ENCODE results near the gene AGO3. TPM values are rescaled to one million over a fixed set of nuclear protein-coding genes. Genes with fewer than 3 reads are reported as not detected.

Gene AGO3
- total RNA-seq, 2 experiments from 2014 or later: 23.3 to 33.8 TPM

DNA sequence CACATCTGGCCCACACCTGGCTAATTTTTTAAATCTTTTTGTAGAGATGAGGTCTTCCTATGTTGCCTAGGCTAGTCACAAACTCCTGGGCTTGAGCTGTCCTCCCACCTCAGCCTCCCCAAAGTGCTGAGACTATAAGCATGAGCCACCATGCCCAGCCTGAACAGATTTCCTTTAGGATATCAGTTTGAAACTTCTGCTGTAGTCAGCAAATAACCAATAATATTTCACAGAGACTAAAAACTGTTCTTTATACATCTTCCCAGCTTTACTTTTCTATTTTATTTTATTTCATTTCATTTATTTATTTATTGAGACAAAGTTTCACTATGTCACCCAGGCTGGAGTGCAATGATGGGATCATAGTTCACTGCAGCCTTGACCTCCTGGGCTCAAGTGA lies 123.1 kb downstream of the AGO3 start:
- no peaks in the 10 kb centered on the region for H3K4me1 Mint-ChIP-seq
- intact Hi-C loops (cut with DNase I, micrococcal nuclease): no loop called here
- H3K27ac Mint-ChIP-seq: no peak overlapping the region
- H3K4me3 Mint-ChIP-seq: no peak overlapping the region
- no peaks in the 10 kb centered on the region for H3K9me3 Mint-ChIP-seq (ENCODE audit: low read depth)
- H3K36me3 Mint-ChIP-seq (ENCODE audit: low read depth): peaks cover 10% of the 10 kb centered on the region
- ChIA-PET CTCF (interaction anchor here (0.6 kb wide), 1 partner anchor 971 kb away, joined by 3 read pairs; no protein-coding TSS in a partner anchor), POLR2A (no interaction called here)
- no peaks in the 10 kb centered on the region for H3K27me3 Mint-ChIP-seq
- no peak for ATAC-seq
- no peak for DNase-seq

DNA sequence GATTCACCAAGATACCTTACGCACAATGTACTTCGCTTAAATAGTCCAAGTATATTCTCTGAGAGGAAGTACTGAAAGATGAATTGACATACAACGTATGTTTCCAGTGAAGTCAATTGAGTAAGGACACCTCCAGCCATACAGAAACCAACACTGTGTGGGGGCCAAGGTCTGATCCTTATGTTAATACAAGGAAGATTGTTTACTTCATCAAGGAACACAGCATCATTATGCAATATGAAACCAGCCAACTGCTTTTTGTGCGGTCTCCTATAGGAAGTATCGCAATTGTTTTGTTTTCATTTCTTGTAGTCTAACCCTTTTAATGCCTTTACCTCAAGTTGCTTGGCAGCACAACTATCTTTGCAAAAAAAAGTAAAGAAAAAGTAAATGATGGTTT lies 124.8 kb downstream of the AGO3 start:
- no peaks in the 10 kb centered on the region for H3K9me3 Mint-ChIP-seq (ENCODE audit: low read depth)
- no peak overlapping the region for H3K4me3 Mint-ChIP-seq
- no peak for ATAC-seq

DNA sequence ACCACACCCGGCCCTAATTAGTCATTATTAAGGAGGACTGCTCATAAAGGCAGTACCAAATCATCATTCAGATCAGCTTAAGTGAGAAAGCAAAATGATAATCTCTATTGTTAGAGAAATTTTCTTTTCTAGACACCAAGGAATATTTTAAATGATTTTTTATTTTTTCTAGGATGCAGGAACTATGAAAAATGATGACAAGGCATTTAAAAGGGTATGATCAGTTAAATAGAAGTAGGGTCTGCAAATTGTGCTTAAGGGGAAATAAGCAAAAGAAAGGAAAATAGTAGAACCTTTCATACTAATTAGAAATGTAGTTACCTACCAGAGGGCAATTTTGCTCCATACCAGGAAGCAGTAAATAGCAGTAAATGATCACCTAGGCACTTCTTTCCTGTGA lies 131.4 kb downstream of the AGO3 start:
- ChIA-PET CTCF (no interaction called here), POLR2A (no interaction called here)
- no peaks in the 10 kb centered on the region for H3K4me1 Mint-ChIP-seq
- ATAC-seq (no peak), DNase-seq (no peak)
- H3K4me3 Mint-ChIP-seq: no peak overlapping the region
- no peaks in the 10 kb centered on the region for H3K9me3 Mint-ChIP-seq (ENCODE audit: low read depth)
- intact Hi-C loops (cut with DNase I, micrococcal nuclease): no loop called here
- no peak overlapping the region for H3K27ac Mint-ChIP-seq
- H3K36me3 Mint-ChIP-seq (ENCODE audit: low read depth): peaks cover 3% of the 10 kb centered on the region
- no peaks in the 10 kb centered on the region for H3K27me3 Mint-ChIP-seq

More for the DNA sequence above, 124.8 kb downstream of the AGO3 start:
- DNase-seq: no peak
- peaks cover 9% of the 10 kb centered on the region for H3K36me3 Mint-ChIP-seq (ENCODE audit: low read depth)
- H3K27me3 Mint-ChIP-seq: no peaks in the 10 kb centered on the region
- ChIA-PET POLR2A (no interaction called here), CTCF (no interaction called here)
- H3K27ac Mint-ChIP-seq: no peak overlapping the region
- H3K4me1 Mint-ChIP-seq: no peaks in the 10 kb centered on the region
- intact Hi-C loops (cut with DNase I, micrococcal nuclease): no loop called here

DNA sequence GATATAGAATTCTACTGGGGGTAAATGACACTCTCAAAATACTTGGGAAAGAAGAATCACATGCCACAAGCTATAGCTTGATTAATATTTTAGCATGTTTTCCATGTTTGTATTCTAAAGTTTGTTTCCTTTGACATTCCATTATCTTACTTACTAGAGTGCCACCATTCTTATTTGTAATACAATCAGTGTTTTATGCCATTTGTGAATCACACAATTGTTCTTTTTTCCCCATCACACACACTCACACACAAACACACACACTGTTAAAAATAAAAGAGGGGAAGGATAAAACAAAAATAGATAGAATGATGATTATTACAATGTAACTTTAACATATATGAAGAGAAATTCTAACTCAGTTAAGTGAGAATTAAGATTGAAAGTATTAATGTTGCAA lies 137.0 kb downstream of the AGO3 start:
- ChIA-PET POLR2A (no interaction called here), CTCF (interaction anchor here (0.9 kb wide), 1 partner anchor 9 kb away, joined by 3 read pairs; no protein-coding TSS in a partner anchor)
- H3K4me3 Mint-ChIP-seq: no peak overlapping the region
- H3K9me3 Mint-ChIP-seq (ENCODE audit: low read depth): no peaks in the 10 kb centered on the region
- H3K27me3 Mint-ChIP-seq: no peaks in the 10 kb centered on the region
- no peaks in the 10 kb centered on the region for H3K36me3 Mint-ChIP-seq (ENCODE audit: low read depth)
- DNase-seq (no peak), ATAC-seq (no peak)
- H3K4me1 Mint-ChIP-seq: no peaks in the 10 kb centered on the region
- intact Hi-C loops (cut with DNase I, micrococcal nuclease): no loop called here
- no peak overlapping the region for H3K27ac Mint-ChIP-seq

DNA sequence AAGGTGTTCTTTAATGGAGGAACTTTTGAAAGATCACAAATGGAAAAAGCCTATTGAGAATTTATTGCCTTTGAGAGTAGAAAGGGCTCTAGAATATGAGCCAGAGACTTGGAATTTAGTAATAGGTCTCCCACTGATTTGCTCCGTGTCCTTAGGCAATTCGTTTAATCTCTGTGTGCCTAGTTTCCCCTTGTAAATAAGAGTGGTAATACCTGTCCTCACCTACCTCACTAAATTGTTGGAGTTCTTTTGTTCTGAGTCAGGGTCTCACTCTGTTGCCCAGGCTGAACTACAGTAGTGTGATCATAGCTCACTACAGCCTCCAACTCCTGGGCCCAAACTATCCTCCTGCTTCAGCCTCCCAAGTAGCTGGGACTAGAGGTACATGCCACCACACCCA lies 138.0 kb downstream of the AGO3 start:
- ChIA-PET POLR2A (no interaction called here), CTCF (interaction anchor here (0.8 kb wide), 1 partner anchor 32 kb away, joined by 5 read pairs; no protein-coding TSS in a partner anchor)
- no peak for DNase-seq
- no peaks in the 10 kb centered on the region for H3K4me1 Mint-ChIP-seq
- intact Hi-C loops (cut with DNase I, micrococcal nuclease): no loop called here
- H3K27me3 Mint-ChIP-seq: no peaks in the 10 kb centered on the region
- no peak overlapping the region for H3K4me3 Mint-ChIP-seq
- H3K36me3 Mint-ChIP-seq (ENCODE audit: low read depth): no peaks in the 10 kb centered on the region
- no peak for ATAC-seq
- H3K27ac Mint-ChIP-seq: no peak overlapping the region
- no peaks in the 10 kb centered on the region for H3K9me3 Mint-ChIP-seq (ENCODE audit: low read depth)

DNA sequence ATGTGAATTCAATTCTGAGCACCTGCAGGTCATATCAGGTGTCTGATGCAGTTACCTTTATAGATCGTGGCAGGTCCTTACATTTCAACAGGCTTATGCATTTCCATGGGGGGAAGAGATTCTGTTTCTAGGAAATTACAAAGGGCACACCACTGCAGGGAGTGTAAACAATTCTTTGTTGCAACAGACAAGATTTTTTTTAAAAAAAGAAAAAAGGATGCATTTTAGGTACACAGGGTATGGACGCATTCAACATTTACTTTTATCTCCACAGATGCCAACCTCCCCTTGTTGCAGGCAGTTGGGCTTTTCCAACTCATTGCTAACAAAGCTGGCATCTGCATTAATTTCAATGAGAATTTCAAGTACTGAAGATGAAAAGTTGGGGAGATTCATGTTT lies 139.4 kb downstream of the AGO3 start:
- DNase-seq (no peak), ATAC-seq (no peak)
- H3K9me3 Mint-ChIP-seq (ENCODE audit: low read depth): no peaks in the 10 kb centered on the region
- no peaks in the 10 kb centered on the region for H3K36me3 Mint-ChIP-seq (ENCODE audit: low read depth)
- no peak overlapping the region for H3K4me3 Mint-ChIP-seq
- H3K27ac Mint-ChIP-seq: no peak overlapping the region
- no peaks in the 10 kb centered on the region for H3K27me3 Mint-ChIP-seq
- intact Hi-C loops (cut with DNase I, micrococcal nuclease): no loop called here
- ChIA-PET CTCF (no interaction called here), POLR2A (interaction anchor here (0.7 kb wide), 1 partner anchor 1750 kb away, joined by 3 read pairs; no protein-coding TSS in a partner anchor)
- H3K4me1 Mint-ChIP-seq: peaks cover 2% of the 10 kb centered on the region

DNA sequence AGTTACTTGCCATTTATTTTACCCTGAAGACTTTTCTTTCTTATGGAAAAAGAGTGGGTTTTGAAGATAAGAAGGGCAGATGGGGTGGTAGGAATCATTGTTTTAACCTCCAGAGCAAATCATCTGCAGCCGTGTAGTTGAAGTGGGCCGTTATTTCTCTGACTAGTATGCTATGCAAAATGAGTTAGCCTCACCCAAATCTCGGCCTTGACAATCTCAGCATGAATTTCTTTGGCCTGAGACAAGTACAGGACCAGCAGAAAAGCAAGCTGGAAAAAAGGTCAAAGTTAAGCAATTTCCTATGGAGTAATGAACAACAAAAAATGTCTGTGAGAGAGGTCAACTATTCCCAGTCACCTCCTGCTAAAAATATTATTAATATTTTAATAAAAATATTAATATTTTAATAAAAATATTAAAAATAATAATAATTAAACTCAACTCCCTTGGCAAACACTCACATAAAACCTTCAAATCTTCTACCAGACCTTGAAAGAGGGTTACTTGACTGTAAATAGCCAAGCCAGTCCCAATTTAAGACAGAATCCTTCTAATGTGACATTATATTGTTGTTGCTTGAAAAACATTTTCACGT lies 146.2 kb downstream of the AGO3 start:
- Mint-ChIP-seq H3K27me3 (peaks cover 4% of the 10 kb centered on the region), H3K9me3 (ENCODE audit: low read depth) (no peaks in the 10 kb centered on the region), H3K4me1 (peaks cover 2% of the 10 kb centered on the region), H3K27ac (no peak overlapping the region), H3K36me3 (ENCODE audit: low read depth) (no peaks in the 10 kb centered on the region), H3K4me3 (no peak overlapping the region)
- CTCF ChIA-PET: interaction anchor here (1.0 kb wide), 1 partner anchor 9 kb away, joined by 3 read pairs; no protein-coding TSS in a partner anchor
- DNase-seq (no peak), ATAC-seq (no peak)
- intact Hi-C loops (cut with DNase I, micrococcal nuclease): no loop called here
- POLR2A ChIA-PET: no interaction called here

DNA sequence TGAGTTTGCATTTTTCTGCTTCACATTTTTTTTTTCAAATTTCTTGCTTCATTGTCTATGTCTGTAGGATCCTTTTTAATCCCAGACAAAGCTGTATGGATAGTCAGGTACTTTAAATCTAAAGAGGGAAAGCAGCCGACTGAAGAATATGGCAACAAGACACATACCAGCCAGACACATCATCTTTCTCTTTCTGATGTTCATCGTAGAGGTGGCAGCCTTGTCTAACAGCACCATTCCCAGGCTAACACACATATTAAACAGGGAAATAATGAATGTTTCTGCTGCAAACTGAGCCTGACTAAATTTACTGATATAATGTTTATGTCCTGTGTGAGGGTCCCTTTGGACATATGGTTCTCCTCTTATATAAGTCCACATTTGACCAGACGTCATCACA lies 149.3 kb downstream of the AGO3 start:
- Mint-ChIP-seq H3K4me1 (peaks cover 2% of the 10 kb centered on the region), H3K36me3 (ENCODE audit: low read depth) (no peaks in the 10 kb centered on the region), H3K9me3 (ENCODE audit: low read depth) (no peaks in the 10 kb centered on the region), H3K27ac (no peak overlapping the region), H3K4me3 (no peak overlapping the region), H3K27me3 (peaks cover 17% of the 10 kb centered on the region)
- CTCF ChIA-PET: interaction anchor here (0.7 kb wide), 1 partner anchor 287 kb away, joined by 3 read pairs; no protein-coding TSS in a partner anchor
- no peak for DNase-seq
- POLR2A ChIA-PET: no interaction called here
- intact Hi-C loops (cut with DNase I, micrococcal nuclease): loop anchor here in 1 of 2 experiments (10.0 kb wide), 1 partner anchor 195 kb away; the partner anchor contains the start of gene AGO1
- ATAC-seq: no peak

DNA sequence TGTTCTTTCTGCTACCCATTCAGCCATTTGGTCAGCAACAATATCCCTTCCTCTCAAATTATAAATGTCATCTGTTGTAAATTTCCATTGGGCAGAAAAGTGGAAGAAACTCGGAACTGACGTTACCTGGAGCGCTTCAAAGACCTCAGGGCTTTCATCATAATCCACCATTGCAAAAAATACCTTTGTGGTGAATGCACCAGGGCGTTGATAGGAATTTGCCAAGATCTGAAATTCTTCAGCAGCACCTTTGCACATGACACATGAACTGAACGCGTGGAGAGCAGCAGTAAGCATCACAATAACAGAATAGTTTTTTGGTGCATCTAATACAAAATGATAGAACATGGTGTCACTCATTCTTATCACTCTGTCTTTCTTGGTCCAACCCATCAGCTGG lies 149.9 kb downstream of the AGO3 start:
- H3K9me3 Mint-ChIP-seq (ENCODE audit: low read depth): no peaks in the 10 kb centered on the region
- ChIA-PET POLR2A (no interaction called here), CTCF (no interaction called here)
- H3K4me3 Mint-ChIP-seq: no peak overlapping the region
- peaks cover 19% of the 10 kb centered on the region for H3K27me3 Mint-ChIP-seq
- ATAC-seq: no peak
- no peak for DNase-seq
- no peak overlapping the region for H3K27ac Mint-ChIP-seq
- intact Hi-C loops (cut with DNase I, micrococcal nuclease): loop anchor here in 1 of 2 experiments (10.0 kb wide), 1 partner anchor 196 kb away; the partner anchor contains the start of gene AGO1
- H3K36me3 Mint-ChIP-seq (ENCODE audit: low read depth): no peaks in the 10 kb centered on the region
- peaks cover 2% of the 10 kb centered on the region for H3K4me1 Mint-ChIP-seq

DNA sequence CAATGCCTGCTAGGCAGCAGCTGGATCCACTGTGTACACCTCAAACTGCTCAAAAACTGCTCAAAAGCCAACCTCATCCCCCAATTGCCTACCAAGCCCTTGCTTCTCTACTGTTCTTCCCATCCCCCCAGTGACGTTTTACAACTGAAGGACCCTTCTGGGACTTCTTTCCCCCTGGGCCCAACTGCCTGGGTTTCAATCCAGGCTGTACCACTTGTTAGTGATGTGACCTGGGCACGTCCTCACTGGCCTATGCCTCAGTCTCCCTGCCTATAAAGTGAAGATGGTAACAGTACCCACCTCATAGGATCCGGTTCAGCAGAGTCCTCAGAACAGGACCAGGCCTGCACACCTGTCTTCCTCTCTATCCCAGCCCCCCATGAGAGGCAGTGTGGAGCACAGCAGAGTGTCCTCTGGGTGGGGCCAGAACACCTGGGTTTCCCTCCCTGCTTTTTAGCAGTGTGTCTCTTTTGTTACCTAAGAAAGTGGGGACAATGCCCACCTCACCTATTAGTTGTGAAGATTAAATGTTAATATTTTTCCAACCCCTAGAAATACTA lies 151.1 kb downstream of the AGO3 start:
- ChIA-PET POLR2A (no interaction called here), CTCF (no interaction called here)

DNA sequence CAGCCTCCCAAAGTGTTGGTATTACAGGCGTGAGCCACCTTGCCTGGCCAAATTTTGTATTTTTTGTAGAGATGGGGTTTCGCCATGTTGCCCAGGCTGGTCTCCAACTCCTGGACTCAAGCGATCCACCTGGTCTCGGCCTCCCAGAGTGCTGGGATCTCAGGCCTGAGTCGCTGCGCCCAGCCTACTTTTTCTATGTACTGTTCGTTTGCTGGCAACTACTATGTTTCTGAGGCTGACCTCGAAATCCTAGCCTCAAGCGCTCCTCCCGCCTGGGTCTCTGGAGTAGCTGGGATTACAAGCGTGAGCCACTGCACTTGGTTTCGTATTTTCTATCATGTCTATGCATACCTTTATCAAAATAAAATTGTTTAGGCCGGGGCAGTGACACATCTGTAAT lies 152.3 kb downstream of the AGO3 start:
- peaks cover 3% of the 10 kb centered on the region for H3K4me1 Mint-ChIP-seq
- ChIA-PET CTCF (no interaction called here), POLR2A (no interaction called here)
- no peaks in the 10 kb centered on the region for H3K36me3 Mint-ChIP-seq (ENCODE audit: low read depth)
- H3K9me3 Mint-ChIP-seq (ENCODE audit: low read depth): no peaks in the 10 kb centered on the region
- DNase-seq: no peak
- H3K4me3 Mint-ChIP-seq: no peak overlapping the region
- H3K27ac Mint-ChIP-seq: no peak overlapping the region
- ATAC-seq: no peak
- peaks cover 26% of the 10 kb centered on the region for H3K27me3 Mint-ChIP-seq
- intact Hi-C loops (cut with DNase I, micrococcal nuclease): loop anchor here in 1 of 2 experiments (10.0 kb wide), 1 partner anchor 198 kb away; the partner anchor contains the start of gene AGO1

More for the DNA sequence above, 151.1 kb downstream of the AGO3 start:
- Mint-ChIP-seq H3K27ac (no peak overlapping the region), H3K27me3 (peaks cover 25% of the 10 kb centered on the region), H3K4me3 (no peak overlapping the region), H3K9me3 (ENCODE audit: low read depth) (no peaks in the 10 kb centered on the region), H3K4me1 (peaks cover 2% of the 10 kb centered on the region), H3K36me3 (ENCODE audit: low read depth) (no peaks in the 10 kb centered on the region)
- ATAC-seq: no peak
- intact Hi-C loops (cut with DNase I, micrococcal nuclease): loop anchor here in 1 of 2 experiments (10.0 kb wide), 1 partner anchor 197 kb away; the partner anchor contains the start of gene AGO1
- no peak for DNase-seq
